Measurements from ENCODE around the gene SLC25A25. TPM values are rescaled to one million over a fixed set of nuclear protein-coding genes. Genes with fewer than 3 reads are reported as not detected.
"Not testable (repeated sequence)": the region's sequence is repeated elsewhere in the genome, so short reads cannot be mapped to it uniquely, and the experiment has no call there.

Gene SLC25A25
- polyA plus RNA-seq, 3 donors from 2014 or later, result 2.8 to 8.8 (median 4.9) TPM

GRCh38 chr9:128108269-128109049 is 40.4 kb downstream of the SLC25A25 start:
- DNase-seq, result no peak
- Mint-ChIP-seq H3K27ac (peak overlapping the region in 2 of 6 donors; percentile 5 to 40), H3K36me3 (peaks cover 7 to 24% (median 8%) of the 10 kb centered on the region in 3 donors), H3K4me1 (no peaks in the 10 kb centered on the region), H3K27me3 (ENCODE audit: low read depth in 3 of 3) (no peaks in the 10 kb centered on the region), H3K4me3 (no peak overlapping the region), H3K9me3 (no peaks in the 10 kb centered on the region)

GRCh38 chr9:128109050-128109709 is 41.1 kb downstream of the SLC25A25 start:
- DNase-seq, result no peak
- Mint-ChIP-seq H3K27ac (peak overlapping the region in 2 of 6 donors; percentile 1 to 38), H3K27me3 (ENCODE audit: low read depth in 3 of 3) (no peaks in the 10 kb centered on the region), H3K4me1 (no peaks in the 10 kb centered on the region), H3K9me3 (no peaks in the 10 kb centered on the region), H3K4me3 (no peak overlapping the region), H3K36me3 (peaks cover 4 to 21% (median 8%) of the 10 kb centered on the region in 3 donors)

GRCh38 chr9:128111726-128112125 is 43.7 kb downstream of the SLC25A25 start:
- not testable (repeated sequence) for H3K4me3 Mint-ChIP-seq; H3K9me3 Mint-ChIP-seq; H3K4me1 Mint-ChIP-seq; H3K27ac Mint-ChIP-seq; H3K27me3 Mint-ChIP-seq (ENCODE audit: low read depth in 3 of 3); DNase-seq
- peaks cover 4 to 18% (median 8%) of the 10 kb centered on the region in 3 donors for H3K36me3 Mint-ChIP-seq

GRCh38 chr9:128113526-128114325 is 45.7 kb downstream of the SLC25A25 start:
- Mint-ChIP-seq H3K9me3 (no peaks in the 10 kb centered on the region), H3K4me1 (peaks cover 4 to 7% of the 10 kb centered on the region in 2 donors), H3K36me3 (peaks cover 7 to 11% (median 8%) of the 10 kb centered on the region in 3 donors), H3K27me3 (ENCODE audit: low read depth in 3 of 3) (peaks cover 2 to 5% (median 3%) of the 10 kb centered on the region in 3 donors), H3K27ac (peak overlapping the region in 1 of 6 donors; percentile 50), H3K4me3 (no peak overlapping the region)
- no peak for DNase-seq

- Mint-ChIP-seq H3K27ac (no peak overlapping the region), H3K9me3 (no peaks in the 10 kb centered on the region), H3K27me3 (ENCODE audit: low read depth in 3 of 3) (peaks cover 3 to 5% (median 3%) of the 10 kb centered on the region in 3 donors), H3K36me3 (peaks cover 3 to 8% (median 7%) of the 10 kb centered on the region in 3 donors), H3K4me1 (peaks cover 4 to 7% of the 10 kb centered on the region in 2 donors), H3K4me3 (no peak overlapping the region)
- DNase-seq, result no peak
Observed at GRCh38 chr9:128114326-128115186, 46.5 kb downstream of the SLC25A25 start.

GRCh38 chr9:128115187-128116103 is 47.4 kb downstream of the SLC25A25 start:
- Mint-ChIP-seq H3K27me3 (ENCODE audit: low read depth in 3 of 3) (peaks cover 3 to 5% (median 3%) of the 10 kb centered on the region in 3 donors), H3K4me1 (peaks cover 4 to 7% of the 10 kb centered on the region in 2 donors), H3K4me3 (no peak overlapping the region), H3K36me3 (peaks cover 0 to 8% (median 7%) of the 10 kb centered on the region in 3 donors), H3K27ac (no peak overlapping the region), H3K9me3 (no peaks in the 10 kb centered on the region)
- no peak for DNase-seq

GRCh38 chr9:128116104-128117083 is 48.4 kb downstream of the SLC25A25 start:
- peaks cover 0 to 7% (median 5%) of the 10 kb centered on the region in 3 donors for H3K36me3 Mint-ChIP-seq
- no peak for DNase-seq
- H3K27ac Mint-ChIP-seq, result no peak overlapping the region
- H3K9me3 Mint-ChIP-seq, result no peaks in the 10 kb centered on the region
- H3K4me3 Mint-ChIP-seq, result no peak overlapping the region
- H3K27me3 Mint-ChIP-seq (ENCODE audit: low read depth in 3 of 3), result peaks cover 3 to 5% (median 3%) of the 10 kb centered on the region in 3 donors
- H3K4me1 Mint-ChIP-seq, result peaks cover 4 to 7% of the 10 kb centered on the region in 2 donors

GRCh38 chr9:128117613-128118471 is 49.8 kb downstream of the SLC25A25 start:
- H3K4me1 Mint-ChIP-seq, result peaks cover 4 to 7% of the 10 kb centered on the region in 2 donors
- H3K4me3 Mint-ChIP-seq, result peak overlapping the region in 1 of 5 donors; percentile 39
- DNase-seq, result peak; percentile 89 to 91 (median 89)
- H3K36me3 Mint-ChIP-seq, result peaks cover 0 to 7% (median 5%) of the 10 kb centered on the region in 3 donors
- H3K27me3 Mint-ChIP-seq (ENCODE audit: low read depth in 3 of 3), result peaks cover 3 to 5% (median 3%) of the 10 kb centered on the region in 3 donors
- no peaks in the 10 kb centered on the region for H3K9me3 Mint-ChIP-seq
- H3K27ac Mint-ChIP-seq, result peak overlapping the region in 2 of 6 donors; percentile 33 to 42

GRCh38 chr9:128118472-128118857 is 50.4 kb downstream of the SLC25A25 start:
- Mint-ChIP-seq H3K36me3 (peaks cover 0 to 4% (median 2%) of the 10 kb centered on the region in 3 donors), H3K4me1 (peaks cover 4 to 7% of the 10 kb centered on the region in 2 donors), H3K27ac (no peak overlapping the region), H3K9me3 (no peaks in the 10 kb centered on the region), H3K4me3 (no peak overlapping the region), H3K27me3 (ENCODE audit: low read depth in 3 of 3) (peaks cover 3 to 5% (median 3%) of the 10 kb centered on the region in 3 donors)
- DNase-seq, result no peak

- Mint-ChIP-seq H3K27ac (no peak overlapping the region), H3K4me3 (no peak overlapping the region), H3K9me3 (no peaks in the 10 kb centered on the region), H3K27me3 (ENCODE audit: low read depth in 3 of 3) (peaks cover 3 to 5% (median 3%) of the 10 kb centered on the region in 3 donors), H3K36me3 (peaks cover 0 to 3% (median 0%) of the 10 kb centered on the region in 3 donors), H3K4me1 (peaks cover 4 to 7% of the 10 kb centered on the region in 2 donors)
- no peak for DNase-seq
Observed at GRCh38 chr9:128118971-128119665, 51.1 kb downstream of the SLC25A25 start.
